ENCODE results near the gene MAP3K21. TPM values are rescaled to one million over a fixed set of nuclear protein-coding genes. Genes with fewer than 3 reads are reported as not detected.
A peak's percentile ranks its signal among the peaks of the same experiment; 100 is the strongest.

The MAP3K21 gene
- total and polyA plus RNA-seq, 8 donors: 4.8 to 58.5 (median 16.1) TPM

DNA sequence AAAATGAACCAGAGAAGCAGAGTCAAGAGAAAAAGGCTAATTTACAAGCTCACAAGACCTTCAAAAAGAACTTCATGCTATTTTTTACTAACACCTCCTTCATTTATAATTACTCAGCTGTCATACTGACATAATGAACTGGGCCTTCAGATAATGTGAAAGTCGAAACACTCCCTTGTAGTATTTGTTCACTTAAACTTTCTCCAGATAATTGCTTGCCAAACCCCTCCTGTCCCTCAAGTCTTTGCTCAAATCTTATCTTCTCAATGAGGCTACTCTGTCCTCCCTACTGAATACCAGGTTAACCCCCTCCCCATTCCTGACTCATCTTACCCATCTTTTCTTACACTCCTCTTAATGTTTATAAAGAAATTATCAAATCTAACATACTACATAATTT lies 11.1 kb upstream of the MAP3K21 start:
- no peak overlapping the region for H3K27ac ChIP-seq
- H3K27me3 ChIP-seq: peaks cover 0 to 6% (median 0%) of the 10 kb centered on the region in 3 donors
- intact Hi-C loops (cut with DNase I; ENCODE audit: low total_unique reads): no loop called here
- peaks cover 0 to 12% (median 0%) of the 10 kb centered on the region in 4 donors for H3K4me1 ChIP-seq
- DNase-seq: no peak
- H3K9me3 ChIP-seq: no peaks in the 10 kb centered on the region
- TF ChIP-seq, protein P1, sequence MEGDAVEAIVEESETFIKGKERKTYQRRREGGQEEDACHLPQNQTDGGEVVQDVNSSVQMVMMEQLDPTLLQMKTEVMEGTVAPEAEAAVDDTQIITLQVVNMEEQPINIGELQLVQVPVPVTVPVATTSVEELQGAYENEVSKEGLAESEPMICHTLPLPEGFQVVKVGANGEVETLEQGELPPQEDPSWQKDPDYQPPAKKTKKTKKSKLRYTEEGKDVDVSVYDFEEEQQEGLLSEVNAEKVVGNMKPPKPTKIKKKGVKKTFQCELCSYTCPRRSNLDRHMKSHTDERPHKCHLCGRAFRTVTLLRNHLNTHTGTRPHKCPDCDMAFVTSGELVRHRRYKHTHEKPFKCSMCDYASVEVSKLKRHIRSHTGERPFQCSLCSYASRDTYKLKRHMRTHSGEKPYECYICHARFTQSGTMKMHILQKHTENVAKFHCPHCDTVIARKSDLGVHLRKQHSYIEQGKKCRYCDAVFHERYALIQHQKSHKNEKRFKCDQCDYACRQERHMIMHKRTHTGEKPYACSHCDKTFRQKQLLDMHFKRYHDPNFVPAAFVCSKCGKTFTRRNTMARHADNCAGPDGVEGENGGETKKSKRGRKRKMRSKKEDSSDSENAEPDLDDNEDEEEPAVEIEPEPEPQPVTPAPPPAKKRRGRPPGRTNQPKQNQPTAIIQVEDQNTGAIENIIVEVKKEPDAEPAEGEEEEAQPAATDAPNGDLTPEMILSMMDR (IDR thresholded peaks at IDR 0.05): no peak
- no peak for TF ChIP-seq EP300 (IDR thresholded peaks at IDR 0.05)
- no peak for TF ChIP-seq POLR2A (IDR thresholded peaks at IDR 0.05)
- no peak for TF ChIP-seq POLR2AphosphoS5 (IDR thresholded peaks at IDR 0.05)
- H3K36me3 ChIP-seq: no peaks in the 10 kb centered on the region
- 18 to 60% (median 22%) methylated on average over 1 of the region's 1 CpG for WGBS, 5 donors
- H3K4me3 ChIP-seq: no peak overlapping the region

DNA sequence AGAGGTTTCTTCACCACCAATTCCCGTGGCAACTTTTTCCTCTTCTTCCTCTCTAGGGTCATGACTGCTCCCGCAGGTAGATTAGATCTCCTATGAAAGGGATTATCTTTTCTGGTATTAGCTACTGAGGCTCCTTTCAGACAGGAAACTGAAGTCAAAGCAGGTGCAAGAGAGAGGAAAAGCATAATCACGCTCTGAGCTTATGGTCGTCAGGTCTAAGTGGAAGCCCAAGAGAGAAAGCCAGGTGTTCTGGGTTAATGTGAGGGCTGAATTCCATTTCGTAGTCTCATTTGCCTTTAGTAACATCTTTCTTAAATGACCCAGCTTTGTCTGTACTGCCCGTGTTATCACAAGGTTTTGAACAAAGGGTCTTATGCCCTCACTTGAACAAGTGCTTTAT lies 8.3 kb upstream of the MAP3K21 start:
- Histone ChIP-seq H3K27ac (no peak overlapping the region), H3K4me1 (peaks cover 0 to 25% (median 1%) of the 10 kb centered on the region in 4 donors), H3K4me3 (no peak overlapping the region), H3K27me3 (peaks cover 0 to 6% (median 0%) of the 10 kb centered on the region in 3 donors), H3K9me3 (no peaks in the 10 kb centered on the region), H3K36me3 (no peaks in the 10 kb centered on the region)
- TF ChIP-seq, protein P1 (IDR thresholded peaks at IDR 0.05): no peak
- TF ChIP-seq POLR2AphosphoS5 (IDR thresholded peaks at IDR 0.05): no peak
- no peak for TF ChIP-seq EP300 (IDR thresholded peaks at IDR 0.05)
- TF ChIP-seq POLR2A (IDR thresholded peaks at IDR 0.05): no peak
- intact Hi-C loops (cut with DNase I; ENCODE audit: low total_unique reads): no loop called here
- WGBS, 5 donors: 67 to 77% (median 72%) methylated on average over 6 of the region's 6 CpGs
- no peak for DNase-seq

DNA sequence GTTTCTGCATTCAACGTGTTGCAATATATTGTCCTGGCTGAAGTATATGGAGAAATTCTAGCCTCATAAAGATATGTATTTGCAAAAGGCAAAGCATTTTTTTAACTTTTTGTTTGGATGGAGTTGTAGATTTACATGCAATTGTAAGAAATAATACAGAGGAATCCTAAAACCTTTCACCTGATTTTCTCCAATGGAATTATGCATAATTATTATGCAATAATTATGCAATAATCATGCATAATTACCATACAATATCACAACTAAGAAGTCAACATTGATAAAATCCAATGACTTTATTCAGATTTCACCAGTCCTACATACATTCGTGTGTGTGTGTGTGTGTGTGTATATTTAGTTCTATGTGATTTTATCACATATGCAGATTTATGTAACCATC lies 7.5 kb upstream of the MAP3K21 start:
- H3K4me1 ChIP-seq: peaks cover 0 to 27% (median 7%) of the 10 kb centered on the region in 4 donors
- intact Hi-C loops (cut with DNase I; ENCODE audit: low total_unique reads): no loop called here
- no peak overlapping the region for H3K27ac ChIP-seq
- 53 to 84% (median 77%) methylated on average over 2 of the region's 2 CpGs for WGBS, 5 donors
- H3K9me3 ChIP-seq: no peaks in the 10 kb centered on the region
- no peaks in the 10 kb centered on the region for H3K36me3 ChIP-seq
- TF ChIP-seq POLR2AphosphoS5 (IDR thresholded peaks at IDR 0.05) (no peak), EP300 (IDR thresholded peaks at IDR 0.05) (no peak), POLR2A (IDR thresholded peaks at IDR 0.05) (no peak)
- TF ChIP-seq, protein P1 (IDR thresholded peaks at IDR 0.05): no peak
- no peak overlapping the region for H3K4me3 ChIP-seq
- peaks cover 0 to 6% (median 0%) of the 10 kb centered on the region in 3 donors for H3K27me3 ChIP-seq
- no peak for DNase-seq

DNA sequence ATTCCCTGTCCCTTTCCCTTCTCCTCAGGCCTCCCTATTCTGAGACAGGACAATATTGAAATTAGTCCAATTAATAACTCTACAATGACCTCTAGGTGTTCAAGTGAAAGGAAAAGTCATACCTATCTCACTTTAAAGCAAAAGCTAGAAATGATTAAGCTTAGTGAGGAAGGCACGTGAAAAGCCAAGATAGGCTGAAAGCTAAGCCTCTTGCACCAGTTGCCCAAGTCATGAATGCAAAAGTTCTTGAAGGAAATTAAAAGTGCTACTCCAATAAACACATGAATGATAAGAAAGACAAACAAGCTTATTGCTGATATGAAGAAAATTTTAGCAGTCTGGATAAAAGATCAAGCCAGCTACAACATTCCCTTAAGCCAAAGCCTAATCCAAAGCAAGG lies 3.8 kb upstream of the MAP3K21 start:
- H3K4me3 ChIP-seq: no peak overlapping the region
- peak in 1 of 2 donors; percentile 44 for DNase-seq
- TF ChIP-seq POLR2AphosphoS5 (IDR thresholded peaks at IDR 0.05): peak in 2 of 3 donors; percentile 54 to 85
- TF ChIP-seq EP300 (IDR thresholded peaks at IDR 0.05): no peak
- TF ChIP-seq POLR2A (IDR thresholded peaks at IDR 0.05): no peak
- H3K27me3 ChIP-seq: peaks cover 0 to 17% (median 4%) of the 10 kb centered on the region in 3 donors
- peak overlapping the region in 3 of 5 donors; percentile 7 to 57 (median 47) for H3K27ac ChIP-seq
- peaks cover 15 to 37% (median 27%) of the 10 kb centered on the region in 4 donors for H3K4me1 ChIP-seq
- H3K36me3 ChIP-seq: no peaks in the 10 kb centered on the region
- 35 to 61% (median 60%) methylated on average over 1 of the region's 1 CpG for WGBS, 5 donors
- intact Hi-C loops (cut with DNase I; ENCODE audit: low total_unique reads): no loop called here
- H3K9me3 ChIP-seq: no peaks in the 10 kb centered on the region

DNA sequence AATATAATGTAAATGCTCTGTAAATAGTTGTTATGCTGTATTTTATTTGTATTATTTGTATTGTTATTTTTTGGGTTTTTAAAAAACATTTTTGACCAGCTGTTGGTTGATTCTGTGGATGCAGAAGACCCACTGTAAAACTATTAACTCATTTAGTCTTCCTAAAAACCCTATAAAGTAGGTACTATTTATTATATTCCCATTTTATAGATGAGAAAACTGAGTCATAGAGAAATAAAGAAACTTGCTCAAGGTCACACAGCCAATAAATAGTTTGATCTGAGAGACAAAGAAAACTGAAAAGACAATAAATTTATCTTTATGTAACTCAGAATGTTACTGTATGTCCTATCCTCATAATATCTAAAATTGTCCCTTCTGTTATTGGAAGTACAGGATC lies 1.2 kb upstream of the MAP3K21 start:
- DNase-seq: no peak
- peak overlapping the region in 1 of 4 donors; percentile 83 for H3K4me3 ChIP-seq
- H3K9me3 ChIP-seq: no peaks in the 10 kb centered on the region
- H3K4me1 ChIP-seq: peaks cover 18 to 44% (median 32%) of the 10 kb centered on the region in 4 donors
- peak overlapping the region in 2 of 5 donors; percentile 63 for H3K27ac ChIP-seq
- TF ChIP-seq POLR2A (IDR thresholded peaks at IDR 0.05) (no peak), POLR2AphosphoS5 (IDR thresholded peaks at IDR 0.05) (no peak), EP300 (IDR thresholded peaks at IDR 0.05) (no peak)
- TF ChIP-seq, protein P1 (IDR thresholded peaks at IDR 0.05): no peak
- no peaks in the 10 kb centered on the region for H3K36me3 ChIP-seq
- intact Hi-C loops (cut with DNase I; ENCODE audit: low total_unique reads): no loop called here
- H3K27me3 ChIP-seq: peaks cover 0 to 20% (median 4%) of the 10 kb centered on the region in 3 donors

Measured in stomach (tissue), 9 donors.